ENCODE results near the gene ANO6. TPM values are rescaled to one million over a fixed set of nuclear protein-coding genes. Genes with fewer than 3 reads are reported as not detected.

Gene ANO6
- total RNA-seq, 1 donor from 2014 or later: 35.0 TPM

DNA sequence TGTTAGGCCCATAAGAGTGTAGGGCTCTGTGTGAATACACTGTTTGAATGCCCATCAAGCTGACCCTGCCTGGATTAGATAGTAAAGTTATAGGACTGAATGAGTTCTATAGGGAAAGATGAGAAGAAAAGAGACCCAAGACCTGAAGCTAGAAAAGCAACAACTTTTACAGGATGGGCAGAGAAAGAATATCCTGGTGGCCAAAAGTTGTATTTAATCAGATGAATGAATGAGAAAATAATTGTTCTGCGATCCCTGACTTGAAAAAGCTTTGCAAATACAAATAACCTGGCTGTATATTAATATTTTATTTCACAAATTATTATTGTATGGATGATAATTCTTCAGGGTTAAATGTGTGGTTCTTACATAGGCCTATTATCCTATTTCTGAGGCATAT, 2.8 kb upstream of the ANO6 start:
- Mint-ChIP-seq H3K27me3 (no peaks in the 10 kb centered on the region), H3K36me3 (peaks cover 5% of the 10 kb centered on the region), H3K4me3 (peak overlapping the region; percentile 12), H3K4me1 (ENCODE audit: unreplicated experiment) (peaks cover 18% of the 10 kb centered on the region), H3K27ac (no peak overlapping the region), H3K9me3 (peaks cover 4% of the 10 kb centered on the region)
- TF ChIP-seq CTCF (conservative IDR thresholded peaks at IDR 0.05): peak; percentile 52
- DNase-seq (ENCODE audit: extremely low spot score, unreplicated experiment): no peak

- Mint-ChIP-seq H3K36me3 (peaks cover 5% of the 10 kb centered on the region), H3K27ac (no peak overlapping the region), H3K9me3 (peaks cover 4% of the 10 kb centered on the region), H3K4me1 (ENCODE audit: unreplicated experiment) (peaks cover 20% of the 10 kb centered on the region), H3K4me3 (peak overlapping the region; percentile 8), H3K27me3 (no peaks in the 10 kb centered on the region)
- TF ChIP-seq CTCF (conservative IDR thresholded peaks at IDR 0.05): no peak
- DNase-seq (ENCODE audit: extremely low spot score, unreplicated experiment): no peak
Observed at GRCh38 chr12:45214071-45214470, 1.8 kb upstream of the ANO6 start.

GRCh38 chr12:45214749-45215418, 1.0 kb upstream of the ANO6 start:
- Mint-ChIP-seq H3K9me3 (peaks cover 4% of the 10 kb centered on the region), H3K4me3 (peak overlapping the region; percentile 94), H3K4me1 (ENCODE audit: unreplicated experiment) (peaks cover 20% of the 10 kb centered on the region), H3K36me3 (peaks cover 5% of the 10 kb centered on the region), H3K27ac (peak overlapping the region; percentile 97), H3K27me3 (no peaks in the 10 kb centered on the region)
- no peak for TF ChIP-seq CTCF (conservative IDR thresholded peaks at IDR 0.05)
- no peak for DNase-seq (ENCODE audit: extremely low spot score, unreplicated experiment)

GRCh38 chr12:45216230-45216982, 511 bp downstream of the ANO6 start:
- Mint-ChIP-seq H3K36me3 (peaks cover 16% of the 10 kb centered on the region), H3K27ac (peak overlapping the region; percentile 97), H3K27me3 (no peaks in the 10 kb centered on the region), H3K4me3 (peak overlapping the region; percentile 95), H3K9me3 (peaks cover 10% of the 10 kb centered on the region), H3K4me1 (ENCODE audit: unreplicated experiment) (peaks cover 25% of the 10 kb centered on the region)
- DNase-seq (ENCODE audit: extremely low spot score, unreplicated experiment): peak; percentile 74
- TF ChIP-seq CTCF (conservative IDR thresholded peaks at IDR 0.05): peak; percentile 71

DNA sequence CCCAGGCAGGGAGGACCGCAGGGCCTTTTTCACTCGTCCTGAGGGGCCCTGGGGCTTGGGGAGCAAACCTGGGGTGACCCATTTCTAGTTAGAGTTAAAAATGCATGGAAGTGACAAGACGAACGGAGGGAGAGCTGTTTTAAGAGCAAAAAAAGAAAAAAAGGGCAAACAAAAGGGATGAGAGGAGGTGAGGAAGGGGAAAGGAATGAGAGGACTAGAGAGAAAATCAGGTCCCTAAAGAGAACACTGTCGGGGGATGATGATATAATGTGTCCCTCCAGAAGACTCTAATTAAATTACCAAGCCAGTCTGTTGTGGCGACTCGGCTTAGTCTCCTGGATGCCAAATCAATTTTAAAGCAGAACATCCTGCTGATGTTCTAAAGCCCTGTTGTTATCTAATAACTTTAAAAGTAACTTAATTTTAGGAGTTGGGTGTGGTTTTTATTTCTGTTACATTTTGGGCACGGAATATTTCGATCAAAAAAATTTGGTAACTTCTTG, 1.1 kb downstream of the ANO6 start:
- TF ChIP-seq CTCF (conservative IDR thresholded peaks at IDR 0.05): no peak
- H3K9me3 Mint-ChIP-seq: peaks cover 12% of the 10 kb centered on the region
- H3K36me3 Mint-ChIP-seq: peaks cover 18% of the 10 kb centered on the region
- no peak for DNase-seq (ENCODE audit: extremely low spot score, unreplicated experiment)
- H3K27me3 Mint-ChIP-seq: no peaks in the 10 kb centered on the region
- H3K4me3 Mint-ChIP-seq: peak overlapping the region; percentile 95
- H3K4me1 Mint-ChIP-seq (ENCODE audit: unreplicated experiment): peaks cover 26% of the 10 kb centered on the region
- peak overlapping the region; percentile 88 for H3K27ac Mint-ChIP-seq
